GM21526 (cell line): ENCODE measurements around the gene NBAS.
"Not testable (repeated sequence)": the region's sequence is repeated elsewhere in the genome, so short reads cannot be mapped to it uniquely, and the experiment has no call there.

Source experiments
- ATAC-seq: cut with Tn5 transposase; IDR thresholded peaks from one replicate; pipeline ENCODE4 v1.9.1; 2021; ENCODE audit warnings: moderate library complexity; ENCODE audit not compliant: unreplicated experiment, low FRiP score

NBAS gene

DNA sequence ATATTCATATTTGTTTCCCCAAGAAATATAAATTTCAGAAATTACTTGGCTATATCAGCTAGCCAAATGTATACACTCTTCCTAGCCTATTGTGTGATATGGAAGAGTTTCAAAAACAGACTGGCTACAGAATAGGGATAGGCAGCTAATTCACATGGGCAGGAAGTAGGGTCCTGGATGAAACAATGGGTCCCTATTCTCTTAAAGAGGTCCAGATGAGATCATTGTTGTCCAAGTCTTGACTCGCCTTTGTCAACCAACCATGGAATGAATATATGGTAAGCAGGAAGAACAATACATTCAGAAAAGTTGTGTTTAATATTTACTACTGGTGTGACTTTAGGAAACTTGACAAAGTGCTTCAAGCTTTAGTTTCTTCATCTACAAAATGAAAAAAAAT is 319.9 kb downstream of the NBAS start:
- ATAC-seq: no peak

DNA sequence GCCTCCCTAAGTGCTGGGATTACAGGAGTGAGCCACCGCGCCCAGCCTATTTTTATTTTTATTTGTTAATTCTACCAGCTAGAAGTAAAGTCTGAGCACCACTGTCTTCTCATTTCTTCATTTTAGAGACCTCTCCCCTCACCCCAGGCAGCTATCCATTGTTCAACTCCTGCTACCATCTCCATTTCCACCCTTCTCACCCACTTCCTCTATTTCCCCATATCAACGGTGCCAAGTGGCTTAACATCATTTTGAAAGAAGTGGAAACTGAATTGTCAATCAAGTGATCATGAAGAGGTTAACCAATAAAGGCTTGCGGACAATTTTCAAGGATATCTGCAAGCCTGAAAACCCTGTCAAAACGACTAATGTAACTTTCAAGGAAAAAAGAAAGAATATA is 323.1 kb downstream of the NBAS start:
- no peak for ATAC-seq

DNA sequence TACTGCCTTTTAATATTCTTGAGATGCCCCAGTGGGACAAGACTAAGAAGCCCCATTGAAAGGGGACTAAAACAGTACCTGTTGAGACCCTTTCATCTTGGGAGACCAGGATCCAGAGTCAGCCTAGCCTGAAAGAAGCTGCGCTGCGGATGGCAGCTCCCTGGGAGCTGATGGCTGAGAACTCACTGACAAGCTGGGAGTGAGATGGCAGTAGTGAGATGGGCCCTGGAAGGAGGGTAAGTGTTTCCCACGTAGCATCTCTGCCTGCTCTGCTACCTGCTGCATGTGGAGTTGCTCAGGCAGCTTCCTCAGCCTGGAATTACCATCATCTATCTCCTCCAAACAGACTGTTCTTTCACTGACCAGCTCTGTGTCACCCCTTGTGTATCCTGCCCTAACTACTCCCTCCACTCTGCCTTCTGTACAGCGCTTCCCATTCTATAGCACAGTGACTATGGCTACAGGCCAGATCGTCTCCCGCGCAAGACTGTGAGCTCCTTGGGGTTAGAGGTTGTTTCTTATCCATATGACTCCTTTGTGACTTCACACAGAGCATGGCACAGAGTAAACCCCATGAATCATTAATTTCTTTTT is 330.4 kb downstream of the NBAS start:
- no peak for ATAC-seq

DNA sequence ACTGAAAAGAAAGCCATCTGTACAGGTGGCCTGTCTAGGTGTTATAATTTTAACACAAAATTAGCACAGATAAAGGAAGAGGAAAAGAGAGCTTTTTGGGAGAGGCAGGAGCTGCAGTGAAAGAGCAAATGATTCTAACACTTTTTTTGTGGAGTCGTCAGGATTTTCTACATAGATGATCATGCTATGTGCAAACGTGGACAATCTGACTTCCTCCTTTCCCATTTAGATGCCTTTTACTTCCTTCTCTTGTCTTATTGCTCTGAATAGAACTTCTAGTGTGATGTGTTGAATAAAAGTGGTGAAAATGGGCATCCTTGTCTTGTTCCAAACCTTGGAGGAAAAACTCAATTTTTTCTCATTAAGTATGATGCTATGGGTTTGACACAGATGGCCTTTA is 334.5 kb downstream of the NBAS start:
- no peak for ATAC-seq

DNA sequence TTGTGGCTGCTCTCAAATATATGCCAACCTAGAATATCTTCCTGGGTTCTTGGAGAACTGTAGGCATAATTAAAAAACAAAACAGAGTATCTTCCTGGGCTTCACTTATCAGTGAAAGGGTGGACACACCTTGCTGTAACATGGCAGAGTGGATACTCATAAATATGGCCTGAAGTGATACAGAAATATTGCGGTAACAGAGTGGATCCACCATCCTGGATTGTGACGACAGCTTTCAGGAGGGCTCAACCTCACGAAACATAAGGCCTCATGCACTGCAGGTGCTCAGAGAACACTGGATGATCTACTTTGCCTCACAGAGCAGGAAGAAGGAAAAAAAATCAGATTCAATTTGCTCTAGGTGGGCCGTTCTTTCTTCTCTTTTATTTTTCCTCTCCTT is 336.0 kb downstream of the NBAS start:
- ATAC-seq: no peak

DNA sequence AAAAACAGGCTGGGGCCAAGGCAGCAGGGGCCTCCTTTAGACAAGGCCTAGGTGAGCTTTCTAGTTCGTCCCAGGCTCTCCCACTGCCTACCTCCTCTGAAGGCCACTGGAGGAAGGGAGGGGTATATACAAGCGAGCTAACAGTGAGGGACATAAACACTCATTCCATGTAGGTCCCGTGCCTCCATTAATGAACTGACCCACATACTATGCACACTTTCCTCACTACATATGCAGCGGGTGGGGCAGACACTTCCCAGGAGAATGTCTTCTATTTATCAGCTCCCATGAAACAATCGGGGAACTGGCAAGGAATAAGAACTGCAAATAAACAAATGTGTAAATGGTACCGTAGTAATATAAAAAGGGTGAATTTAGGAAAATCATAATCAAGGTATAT is 336.5 kb downstream of the NBAS start:
- ATAC-seq: no peak

DNA sequence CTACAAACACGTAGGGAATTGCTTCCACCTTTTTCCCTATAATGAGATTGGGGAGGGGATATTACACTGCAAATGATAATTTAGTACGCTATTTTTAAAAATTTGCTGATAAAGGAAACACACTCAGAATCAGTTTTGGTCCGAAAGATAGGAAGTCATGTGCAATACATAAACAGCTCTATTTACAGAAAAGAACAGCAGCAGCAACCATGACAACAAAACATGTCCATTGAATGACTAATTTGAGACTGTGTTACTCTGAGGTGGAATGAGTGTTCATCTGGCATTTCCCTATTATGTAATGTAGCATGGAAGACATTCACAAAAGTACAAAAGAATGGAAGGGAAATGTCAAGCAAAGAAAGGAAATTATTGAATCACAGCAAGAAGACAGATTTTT is 337.2 kb downstream of the NBAS start:
- ATAC-seq: no peak

DNA sequence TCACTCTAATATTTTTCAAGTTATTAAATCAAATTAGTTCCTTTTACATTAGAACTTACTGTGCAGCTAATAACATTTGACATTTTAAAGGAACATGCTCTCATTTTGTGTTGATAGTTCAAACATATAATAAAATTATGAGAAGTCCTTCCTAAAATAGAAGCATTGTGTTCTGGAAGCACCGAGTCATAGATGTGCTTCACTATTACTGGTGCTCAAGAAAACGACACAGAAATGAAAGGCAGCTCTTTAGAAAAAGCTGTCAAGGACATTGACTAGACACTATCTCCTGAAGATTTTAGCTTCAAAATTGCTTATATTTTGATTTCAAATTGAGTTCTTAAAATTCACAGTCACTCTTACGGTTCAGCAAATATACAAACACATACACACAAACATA is 338.3 kb downstream of the NBAS start:
- no peak for ATAC-seq

DNA sequence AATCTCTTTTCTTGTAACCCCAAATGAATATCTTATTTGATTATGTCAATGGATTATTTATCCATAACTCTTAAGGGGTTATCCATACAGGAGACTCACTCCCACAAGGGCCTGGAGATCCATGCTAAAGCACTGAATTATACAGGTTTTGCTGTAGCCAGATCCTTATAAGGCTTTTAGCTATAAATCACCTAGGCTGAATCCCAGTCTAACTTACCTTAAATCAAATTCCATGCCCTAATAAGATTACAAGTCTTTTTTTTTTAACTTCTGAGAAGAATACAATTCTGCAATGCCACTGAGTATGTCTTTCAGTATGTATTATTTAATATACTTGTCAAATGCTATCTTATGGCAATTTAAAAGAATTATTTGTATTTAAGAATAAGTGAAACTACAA is 340.5 kb downstream of the NBAS start:
- no peak for ATAC-seq

DNA sequence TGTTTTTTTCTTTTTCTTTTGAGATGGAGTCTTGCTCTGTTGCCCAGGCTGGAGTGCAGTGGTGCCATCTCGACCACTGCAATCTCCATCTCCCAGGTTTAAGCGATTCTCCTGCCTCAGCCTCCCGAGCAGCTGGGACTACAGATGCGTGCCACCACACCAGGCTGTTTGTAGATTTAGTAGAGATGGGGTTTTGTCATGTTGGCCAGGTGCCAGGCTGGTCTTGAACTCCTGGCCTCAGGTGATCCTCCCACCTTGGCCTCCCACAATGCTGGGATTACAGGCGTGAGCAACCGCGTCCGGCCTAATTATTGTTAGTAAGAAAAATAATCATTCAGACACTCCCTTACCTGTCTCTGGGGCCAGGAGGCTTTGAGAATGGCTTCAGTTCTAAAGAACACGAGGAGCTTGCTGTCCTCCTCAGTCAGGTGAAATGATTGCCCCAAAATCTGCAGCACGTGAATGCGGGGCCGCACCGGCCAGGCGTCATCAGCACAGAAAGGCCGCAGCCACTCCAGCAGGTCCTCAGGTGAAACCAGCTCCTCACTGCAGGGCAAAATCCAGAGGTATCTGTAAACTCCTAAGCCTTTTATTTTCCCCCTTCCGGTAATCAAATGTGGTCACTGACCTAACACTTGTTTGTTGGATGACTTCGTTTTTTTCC is 342.6 kb downstream of the NBAS start:
- ATAC-seq: no peak

DNA sequence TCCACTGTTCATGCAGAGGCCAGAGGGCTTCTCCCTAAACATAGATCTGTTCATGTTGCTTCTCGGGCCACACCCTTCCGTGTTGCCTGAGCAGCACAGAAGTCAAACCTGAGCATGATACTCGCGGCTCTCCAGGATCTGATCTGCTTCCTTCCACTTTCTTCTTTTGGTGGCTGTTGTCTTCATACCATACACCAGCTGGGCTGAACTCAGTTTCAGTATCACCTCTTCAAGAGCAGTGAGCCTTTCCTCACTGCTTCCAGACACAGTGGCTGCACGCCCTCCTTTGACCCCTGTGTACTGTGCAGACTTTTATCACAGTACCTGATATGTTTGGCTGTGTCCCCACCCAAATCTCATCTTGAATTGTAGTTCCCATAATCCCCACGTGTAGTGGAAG is 348.9 kb downstream of the NBAS start:
- ATAC-seq: no peak

DNA sequence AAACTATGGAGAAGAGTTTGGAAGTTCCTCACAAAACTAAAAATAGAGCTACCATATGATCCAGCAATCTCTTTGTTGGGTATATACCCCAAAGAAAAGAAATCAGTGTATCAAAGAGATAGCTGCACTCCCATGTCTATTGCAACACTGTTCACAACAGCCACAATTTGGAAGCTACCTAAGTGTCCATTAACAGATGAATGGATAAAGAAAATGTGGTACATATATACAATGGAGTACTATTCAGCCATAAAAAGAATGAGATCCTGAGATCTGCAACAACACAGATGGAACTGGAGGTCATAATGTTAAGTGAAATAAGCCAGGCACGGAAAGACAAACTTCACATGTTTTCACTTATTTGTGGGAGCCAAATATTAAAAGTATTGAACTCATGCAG is 350.6 kb downstream of the NBAS start:
- ATAC-seq: not testable (repeated sequence)

DNA sequence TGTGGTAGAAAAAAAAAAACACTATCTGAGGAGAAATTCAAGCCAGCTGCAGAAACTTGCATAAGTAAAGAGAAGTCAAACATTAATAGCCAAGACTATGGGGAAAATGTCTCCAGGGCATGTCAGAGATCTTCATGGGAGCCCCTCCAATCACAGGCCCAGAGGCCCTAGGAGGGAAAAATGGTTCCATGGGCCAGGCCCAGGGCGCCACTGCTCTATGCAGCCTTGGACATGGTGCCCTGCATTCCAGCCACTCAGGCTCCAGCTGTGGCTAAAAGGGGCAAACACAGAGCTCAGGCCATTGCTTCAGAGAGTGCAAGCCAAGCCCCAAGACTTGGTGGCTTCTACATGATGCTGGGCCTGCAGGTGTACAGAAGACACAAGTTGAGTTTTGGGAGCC is 354.7 kb downstream of the NBAS start:
- ATAC-seq: no peak

DNA sequence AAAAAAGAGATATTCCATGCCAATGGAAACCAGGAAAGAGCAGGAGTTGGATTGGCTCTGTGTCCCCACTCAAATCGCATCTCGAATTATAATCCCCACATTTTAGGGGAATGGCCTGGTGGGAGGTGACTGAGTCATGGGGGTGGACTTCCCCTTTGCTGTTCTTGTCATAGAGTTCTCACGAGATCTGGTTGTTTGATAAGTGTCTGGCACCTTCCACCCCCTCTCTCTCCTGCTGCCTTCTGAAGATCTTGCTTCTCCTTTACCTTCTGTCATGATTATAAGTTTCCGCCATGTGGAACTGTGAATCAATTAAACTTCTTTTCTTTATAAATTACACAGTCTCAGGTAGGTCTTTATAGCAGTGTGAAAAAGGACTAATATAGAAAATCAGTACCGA is 355.6 kb downstream of the NBAS start:
- no peak for ATAC-seq

DNA sequence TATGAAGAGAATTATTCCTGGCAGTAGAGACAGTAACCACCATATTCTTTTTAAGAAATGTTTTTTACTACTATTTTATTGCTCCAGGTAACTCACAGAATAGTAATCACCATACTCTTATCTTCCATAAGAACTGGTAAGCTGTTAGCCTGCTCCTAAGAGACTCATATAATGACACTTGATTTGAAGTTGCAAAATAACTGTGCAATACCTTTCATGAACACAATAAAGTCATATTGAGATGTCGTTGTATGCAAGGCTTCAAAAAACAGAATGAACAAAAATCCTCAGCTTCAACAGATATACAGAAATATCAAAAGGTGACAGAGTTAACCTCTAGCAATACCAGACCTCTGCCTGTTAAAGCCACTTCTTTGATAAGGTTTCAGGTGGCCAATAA is 360.1 kb downstream of the NBAS start:
- ATAC-seq: no peak

DNA sequence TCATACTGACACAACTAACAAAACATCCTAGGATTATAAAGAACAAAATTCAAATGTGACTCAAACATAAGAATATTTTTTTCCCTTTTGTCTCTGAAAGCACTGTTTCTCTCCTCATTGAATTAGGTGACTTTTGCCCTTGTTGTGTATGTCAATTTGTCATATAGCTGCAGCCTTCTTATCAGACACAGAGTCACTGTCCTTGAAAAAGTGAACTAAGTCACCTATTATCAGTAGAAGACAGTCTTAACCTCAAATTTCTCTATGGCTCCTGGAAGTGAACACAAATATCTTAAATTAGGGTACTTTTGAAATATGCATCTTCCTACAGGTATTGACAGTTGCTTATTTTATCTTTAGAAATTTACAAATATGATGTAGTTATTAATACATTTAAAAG is 360.6 kb downstream of the NBAS start:
- no peak for ATAC-seq

DNA sequence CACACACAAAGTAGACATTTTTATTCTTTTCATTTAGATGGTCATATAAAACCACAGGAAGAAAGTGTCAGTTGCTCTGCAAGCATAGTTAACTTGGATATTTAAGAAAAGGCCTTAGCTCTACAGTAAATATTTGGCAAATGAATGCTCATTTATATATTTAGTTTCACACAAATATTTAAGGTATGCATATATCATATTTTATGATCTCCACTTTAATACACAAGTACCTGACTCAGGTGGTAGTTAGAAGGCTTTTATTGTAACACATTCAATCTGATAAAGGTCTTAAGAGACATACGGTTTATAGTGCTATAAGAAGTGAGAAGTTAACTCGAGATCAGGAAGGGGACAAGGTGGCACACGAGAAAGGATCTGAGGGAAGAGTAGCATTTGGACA is 363.1 kb downstream of the NBAS start:
- ATAC-seq: no peak

DNA sequence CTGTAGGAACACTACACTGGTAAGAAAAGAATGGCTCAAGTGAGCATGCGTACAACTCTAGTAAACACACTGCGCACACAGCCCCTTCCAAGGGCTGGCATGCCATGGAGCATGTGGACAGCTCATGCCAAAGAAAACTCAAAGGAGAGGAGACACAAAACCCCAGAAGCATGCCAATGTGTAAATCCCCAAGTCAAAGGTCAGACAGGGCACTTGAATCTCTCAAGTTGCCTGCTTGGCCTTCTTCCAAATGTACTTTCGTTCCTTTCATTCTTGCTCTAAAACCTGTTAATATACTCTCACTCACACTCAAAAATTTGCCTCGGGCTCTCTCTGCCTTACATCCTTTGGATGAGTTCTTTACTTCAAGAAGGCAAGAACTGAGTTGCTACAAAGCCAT is 365.3 kb downstream of the NBAS start:
- ATAC-seq: no peak

DNA sequence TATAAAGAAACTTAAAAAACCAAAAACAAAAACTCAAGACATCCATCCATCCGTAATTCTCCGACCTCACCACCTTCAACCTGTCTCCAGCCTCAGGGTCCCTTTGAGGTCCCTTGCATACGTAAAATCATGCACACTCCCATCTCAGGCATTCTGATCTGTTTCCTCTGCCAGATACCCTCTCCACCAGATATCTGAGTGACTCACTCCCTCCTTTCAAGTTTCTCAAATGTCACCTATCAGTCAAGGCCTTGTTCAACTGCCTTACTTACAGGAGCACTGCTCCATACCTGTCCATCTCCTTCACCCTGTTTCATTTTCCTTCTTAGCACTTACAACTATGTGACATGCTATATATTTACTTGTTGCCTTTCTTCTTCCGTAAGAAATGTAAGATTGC is 369.3 kb downstream of the NBAS start:
- no peak for ATAC-seq

DNA sequence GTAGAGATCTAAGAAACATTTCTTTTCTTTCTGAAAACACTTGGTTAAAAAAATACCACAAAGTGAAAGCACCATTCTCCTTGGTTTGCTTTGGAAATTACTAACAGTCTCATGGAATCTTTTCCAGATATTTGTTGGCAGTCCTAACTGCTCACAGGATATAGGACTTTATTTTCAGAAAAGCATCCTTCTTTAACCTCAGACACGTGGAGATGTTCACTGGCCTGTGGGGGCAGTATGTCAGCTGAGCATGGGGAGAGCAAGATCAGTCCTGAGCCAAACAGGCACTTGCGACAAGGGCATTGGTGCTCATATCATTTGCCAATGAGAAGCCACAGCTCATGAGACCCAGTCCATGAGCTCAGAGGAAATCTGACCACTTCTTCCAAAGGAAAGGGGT is 371.9 kb downstream of the NBAS start:
- no peak for ATAC-seq

DNA sequence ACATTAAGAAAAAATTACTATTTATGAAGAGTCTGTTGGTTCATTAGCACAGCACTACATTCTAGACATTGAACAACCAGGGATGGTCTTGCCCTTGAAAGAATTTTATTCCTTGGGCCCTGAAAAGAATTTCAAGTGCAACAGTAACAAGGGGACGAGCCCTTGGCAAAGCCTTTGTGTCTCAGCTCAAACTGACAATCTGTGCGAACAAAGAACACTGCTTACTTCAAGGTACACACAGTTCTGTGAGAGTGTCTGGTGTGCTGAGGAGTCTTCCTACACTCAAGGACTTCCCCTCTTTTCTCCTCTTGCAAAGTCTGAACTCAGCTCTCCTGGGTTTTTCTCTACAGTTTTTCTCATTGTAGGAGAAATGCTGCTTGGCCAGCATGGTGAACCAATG is 373.4 kb downstream of the NBAS start:
- ATAC-seq: no peak

DNA sequence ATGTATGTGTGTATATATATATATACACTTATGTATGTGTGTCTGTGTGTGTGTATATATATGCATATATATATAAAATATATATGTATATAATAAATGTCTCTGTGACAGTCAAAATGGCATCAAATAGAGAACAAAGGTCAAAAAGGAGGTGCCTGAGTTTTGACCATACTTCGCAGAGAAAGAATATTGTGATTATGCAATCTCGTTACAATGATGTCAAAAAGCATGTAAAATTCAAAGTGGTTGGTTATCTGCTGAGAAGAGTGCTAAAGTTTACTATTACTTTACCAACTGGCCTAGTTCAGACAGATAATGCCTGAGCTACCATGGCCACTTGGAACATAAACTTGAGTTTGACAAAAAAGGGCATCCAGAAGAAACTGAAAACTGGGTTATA is 375.0 kb downstream of the NBAS start:
- no peak for ATAC-seq

DNA sequence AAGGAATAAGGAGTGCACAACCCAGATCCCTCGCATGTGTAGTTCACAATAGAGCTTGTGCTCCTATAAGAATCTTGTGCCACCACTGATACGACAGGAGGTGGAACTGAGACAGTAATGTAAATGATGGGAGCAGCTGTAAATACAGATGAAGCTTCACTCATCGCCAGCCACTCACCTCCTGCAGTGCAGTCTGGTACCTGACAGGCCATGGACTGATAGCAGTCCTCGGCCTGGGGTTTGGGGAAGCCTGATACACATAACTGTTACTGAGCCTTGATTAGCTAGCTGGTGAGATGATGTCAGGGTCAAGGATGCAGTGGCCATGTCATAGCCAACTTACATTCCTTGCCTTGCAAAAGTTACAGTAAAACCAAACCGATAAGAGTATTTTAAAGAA is 376.6 kb downstream of the NBAS start:
- no peak for ATAC-seq
